ENCODE results near the gene SYNPO2. TPM values are rescaled to one million over a fixed set of nuclear protein-coding genes. Genes with fewer than 3 reads are reported as not detected.

The SYNPO2 gene
- total RNA-seq, 2 experiments from 2014 or later, result 1.2 to 1.4 TPM

DNA sequence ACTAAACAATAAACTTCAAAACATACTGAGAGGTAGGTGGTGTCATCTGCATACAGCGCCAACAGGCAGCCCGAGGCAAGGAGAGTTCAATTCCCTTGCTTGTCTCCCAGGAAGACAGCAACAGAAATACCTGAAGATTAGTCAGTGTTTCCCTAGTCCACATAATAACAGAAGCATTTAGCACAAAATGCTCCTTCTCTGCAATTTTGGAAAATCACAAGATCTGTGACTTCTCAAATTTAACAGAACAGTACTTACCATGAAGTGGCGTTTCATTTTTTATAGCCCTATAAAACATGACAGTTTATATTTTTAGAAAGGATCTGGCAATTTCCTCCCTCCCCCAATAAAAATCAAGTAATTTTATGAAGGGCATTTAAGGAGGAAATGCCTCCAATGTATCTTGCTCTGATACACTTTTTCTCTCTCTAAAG lies 179.9 kb downstream of the SYNPO2 start:
- CTCF ChIA-PET, result interaction anchor here (0.7 kb wide), 1 partner anchor 48 kb away, joined by 3 read pairs; no protein-coding TSS in a partner anchor
- Mint-ChIP-seq H3K9me3 (peaks cover 3% of the 10 kb centered on the region), H3K4me3 (no peak overlapping the region), H3K27me3 (peaks cover 3% of the 10 kb centered on the region), H3K4me1 (no peaks in the 10 kb centered on the region), H3K36me3 (ENCODE audit: low read depth) (no peaks in the 10 kb centered on the region), H3K27ac (no peak overlapping the region)
- POLR2A ChIA-PET, result no interaction called here
- no peak for DNase-seq

DNA sequence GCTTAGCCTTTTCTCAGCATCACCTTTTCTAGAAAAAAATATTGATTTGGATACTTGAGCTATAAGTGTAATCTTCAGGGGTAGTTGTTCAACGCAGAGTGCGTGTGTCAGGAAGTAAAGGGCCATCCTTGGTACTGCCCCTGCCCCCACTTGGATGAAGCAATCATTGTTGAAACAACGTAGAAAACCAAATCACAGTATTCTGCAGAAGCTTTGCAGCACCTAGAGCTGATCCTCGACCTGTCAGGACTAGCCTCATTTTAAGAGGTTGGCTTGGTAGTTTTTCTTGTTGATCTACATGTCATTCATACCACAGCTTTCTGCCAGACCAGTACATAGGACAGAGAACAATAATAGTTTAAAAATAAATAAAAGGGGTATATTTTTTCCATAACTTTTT lies 181.6 kb downstream of the SYNPO2 start:
- H3K4me3 Mint-ChIP-seq, result no peak overlapping the region
- DNase-seq, result no peak
- ChIA-PET CTCF (no interaction called here), POLR2A (no interaction called here)
- H3K4me1 Mint-ChIP-seq, result no peaks in the 10 kb centered on the region
- no peak overlapping the region for H3K27ac Mint-ChIP-seq
- H3K9me3 Mint-ChIP-seq, result peaks cover 3% of the 10 kb centered on the region
- no peaks in the 10 kb centered on the region for H3K27me3 Mint-ChIP-seq
- no peaks in the 10 kb centered on the region for H3K36me3 Mint-ChIP-seq (ENCODE audit: low read depth)

GRCh38 chr4:119080721-119081541 lies 192.3 kb downstream of the SYNPO2 start:
- no peak overlapping the region for H3K4me3 Mint-ChIP-seq
- no peak for DNase-seq
- no peaks in the 10 kb centered on the region for H3K36me3 Mint-ChIP-seq (ENCODE audit: low read depth)
- CTCF ChIA-PET, result no interaction called here
- POLR2A ChIA-PET, result no interaction called here
- no peaks in the 10 kb centered on the region for H3K4me1 Mint-ChIP-seq
- no peak overlapping the region for H3K27ac Mint-ChIP-seq
- no peaks in the 10 kb centered on the region for H3K9me3 Mint-ChIP-seq
- H3K27me3 Mint-ChIP-seq, result peaks cover 13% of the 10 kb centered on the region

DNA sequence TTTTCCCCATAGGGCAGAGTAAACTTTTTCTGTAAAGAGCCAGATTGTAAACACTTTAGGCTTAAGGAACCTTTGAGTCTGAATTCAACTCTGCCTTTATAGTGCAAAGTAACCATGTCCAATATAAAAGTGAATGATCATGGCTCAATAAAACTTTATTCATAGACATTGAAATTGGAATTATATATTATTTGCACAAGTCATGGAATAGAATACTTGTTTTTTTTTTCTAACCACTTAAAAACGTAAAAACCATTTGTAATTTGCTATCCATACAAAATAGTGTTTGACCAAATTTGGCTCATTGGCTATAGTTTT lies 192.8 kb downstream of the SYNPO2 start:
- Mint-ChIP-seq H3K9me3 (no peaks in the 10 kb centered on the region), H3K4me3 (no peak overlapping the region), H3K4me1 (no peaks in the 10 kb centered on the region), H3K27me3 (peaks cover 13% of the 10 kb centered on the region), H3K27ac (no peak overlapping the region), H3K36me3 (ENCODE audit: low read depth) (no peaks in the 10 kb centered on the region)
- no peak for DNase-seq
- ChIA-PET CTCF (no interaction called here), POLR2A (no interaction called here)

GRCh38 chr4:119081943-119082342 lies 193.3 kb downstream of the SYNPO2 start:
- no peak for DNase-seq
- Mint-ChIP-seq H3K27me3 (peaks cover 13% of the 10 kb centered on the region), H3K4me3 (no peak overlapping the region), H3K36me3 (ENCODE audit: low read depth) (no peaks in the 10 kb centered on the region), H3K4me1 (no peaks in the 10 kb centered on the region), H3K27ac (no peak overlapping the region), H3K9me3 (no peaks in the 10 kb centered on the region)
- ChIA-PET CTCF (no interaction called here), POLR2A (no interaction called here)

DNA sequence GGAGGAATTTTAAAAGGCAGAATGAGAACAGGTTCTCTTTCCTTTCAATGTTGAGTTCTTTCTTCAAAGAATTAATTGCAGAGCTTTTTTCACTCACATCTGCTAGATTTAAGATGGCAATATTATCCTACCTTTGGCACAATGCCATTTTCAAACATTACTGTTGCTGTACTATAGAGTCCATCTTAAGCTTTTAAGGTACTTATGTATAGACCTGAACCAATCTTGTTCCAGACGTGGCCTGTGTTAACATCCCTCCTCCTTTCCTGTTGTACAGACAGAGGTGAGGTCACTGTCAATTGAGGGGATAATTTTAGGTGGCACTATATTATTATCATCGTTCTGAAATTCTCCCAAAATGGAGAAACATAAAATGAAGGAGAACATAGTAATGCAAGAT lies 194.0 kb downstream of the SYNPO2 start:
- CTCF ChIA-PET, result interaction anchor here (0.6 kb wide), 1 partner anchor 27 kb away, joined by 3 read pairs; no protein-coding TSS in a partner anchor

GRCh38 chr4:119084513-119084912 lies 195.9 kb downstream of the SYNPO2 start:
- ChIA-PET CTCF (no interaction called here), POLR2A (no interaction called here)
- Mint-ChIP-seq H3K9me3 (no peaks in the 10 kb centered on the region), H3K4me1 (no peaks in the 10 kb centered on the region), H3K27me3 (peaks cover 22% of the 10 kb centered on the region), H3K4me3 (no peak overlapping the region), H3K36me3 (ENCODE audit: low read depth) (no peaks in the 10 kb centered on the region), H3K27ac (no peak overlapping the region)
- no peak for DNase-seq

More for the DNA sequence above, 194.0 kb downstream of the SYNPO2 start:
- Mint-ChIP-seq H3K27ac (no peak overlapping the region), H3K9me3 (no peaks in the 10 kb centered on the region), H3K4me3 (no peak overlapping the region), H3K36me3 (ENCODE audit: low read depth) (no peaks in the 10 kb centered on the region), H3K27me3 (peaks cover 13% of the 10 kb centered on the region), H3K4me1 (no peaks in the 10 kb centered on the region)
- POLR2A ChIA-PET, result no interaction called here
- no peak for DNase-seq

- Mint-ChIP-seq H3K27ac (no peak overlapping the region), H3K36me3 (ENCODE audit: low read depth) (no peaks in the 10 kb centered on the region), H3K9me3 (no peaks in the 10 kb centered on the region), H3K27me3 (peaks cover 17% of the 10 kb centered on the region), H3K4me3 (no peak overlapping the region), H3K4me1 (no peaks in the 10 kb centered on the region)
- ChIA-PET POLR2A (no interaction called here), CTCF (no interaction called here)
- no peak for DNase-seq
Observed at GRCh38 chr4:119087121-119087520, 198.5 kb downstream of the SYNPO2 start.

GRCh38 chr4:119087656-119088055 lies 199.0 kb downstream of the SYNPO2 start:
- Mint-ChIP-seq H3K27ac (no peak overlapping the region), H3K4me3 (no peak overlapping the region), H3K9me3 (no peaks in the 10 kb centered on the region), H3K36me3 (ENCODE audit: low read depth) (no peaks in the 10 kb centered on the region), H3K4me1 (no peaks in the 10 kb centered on the region), H3K27me3 (peaks cover 17% of the 10 kb centered on the region)
- ChIA-PET POLR2A (no interaction called here), CTCF (no interaction called here)
- DNase-seq, result no peak

GRCh38 chr4:119093042-119093827 lies 204.6 kb downstream of the SYNPO2 start:
- H3K27ac Mint-ChIP-seq, result no peak overlapping the region
- no peaks in the 10 kb centered on the region for H3K9me3 Mint-ChIP-seq
- DNase-seq, result no peak
- no peaks in the 10 kb centered on the region for H3K4me1 Mint-ChIP-seq
- ChIA-PET CTCF (no interaction called here), POLR2A (no interaction called here)
- no peak overlapping the region for H3K4me3 Mint-ChIP-seq
- no peaks in the 10 kb centered on the region for H3K36me3 Mint-ChIP-seq (ENCODE audit: low read depth)
- H3K27me3 Mint-ChIP-seq, result peaks cover 12% of the 10 kb centered on the region

- ChIA-PET CTCF (no interaction called here), POLR2A (no interaction called here)
- Mint-ChIP-seq H3K9me3 (no peaks in the 10 kb centered on the region), H3K4me3 (no peak overlapping the region), H3K27me3 (no peaks in the 10 kb centered on the region), H3K36me3 (ENCODE audit: low read depth) (no peaks in the 10 kb centered on the region), H3K4me1 (no peaks in the 10 kb centered on the region), H3K27ac (no peak overlapping the region)
- no peak for DNase-seq
Observed at GRCh38 chr4:119097282-119097900, 208.7 kb downstream of the SYNPO2 start.

DNA sequence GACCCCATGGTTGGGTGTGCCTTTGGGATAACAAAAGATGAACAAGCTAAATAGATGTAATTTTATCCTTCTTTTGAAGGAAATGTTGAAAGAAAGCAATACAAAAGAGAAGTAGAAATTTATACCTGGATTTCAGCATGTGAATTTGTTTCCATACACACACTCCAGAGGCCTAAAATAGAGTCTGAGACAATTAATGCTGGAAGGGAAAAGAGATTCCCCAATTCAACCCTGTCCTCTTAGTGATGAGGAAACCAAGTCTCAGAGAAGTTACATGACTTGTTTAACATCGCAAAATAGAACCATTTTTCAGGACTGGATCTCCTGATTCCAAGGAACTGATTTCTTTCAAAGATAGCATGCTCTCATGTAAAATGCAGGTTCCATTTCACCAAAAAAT lies 209.7 kb downstream of the SYNPO2 start:
- CTCF ChIA-PET, result no interaction called here

DNA sequence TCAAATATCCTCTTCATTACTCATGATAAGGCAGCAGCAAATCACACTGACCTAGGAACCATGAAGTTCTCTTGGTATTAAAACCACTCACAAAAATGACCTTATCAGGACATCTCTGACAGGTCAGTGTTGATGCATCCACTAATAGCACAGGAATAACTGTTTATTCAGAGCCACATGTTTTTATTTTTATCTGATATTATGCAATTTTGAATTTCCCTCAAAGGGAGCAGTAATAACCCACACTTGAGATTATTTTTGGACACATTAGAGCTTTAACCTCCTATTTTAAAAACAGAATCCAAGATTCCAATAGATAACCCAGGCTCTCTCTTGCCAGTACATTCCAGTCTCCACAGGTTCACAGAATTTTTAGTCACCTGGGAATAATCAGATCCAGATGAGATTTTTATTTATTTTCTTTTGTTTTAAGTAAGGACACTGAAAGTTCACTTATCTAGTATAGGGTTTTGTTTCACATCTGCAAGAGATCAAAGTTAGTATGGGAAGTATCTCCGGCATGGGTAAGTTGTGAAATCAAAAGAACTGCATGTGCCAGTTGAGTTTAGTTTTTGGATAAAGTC lies 210.7 kb downstream of the SYNPO2 start:
- Mint-ChIP-seq H3K9me3 (no peaks in the 10 kb centered on the region), H3K4me3 (no peak overlapping the region), H3K36me3 (ENCODE audit: low read depth) (no peaks in the 10 kb centered on the region), H3K4me1 (no peaks in the 10 kb centered on the region), H3K27me3 (no peaks in the 10 kb centered on the region), H3K27ac (no peak overlapping the region)
- DNase-seq, result no peak
- POLR2A ChIA-PET, result no interaction called here
- CTCF ChIA-PET, result no interaction called here

More for the DNA sequence above, 209.7 kb downstream of the SYNPO2 start:
- Mint-ChIP-seq H3K27ac (no peak overlapping the region), H3K4me3 (no peak overlapping the region), H3K4me1 (no peaks in the 10 kb centered on the region), H3K9me3 (no peaks in the 10 kb centered on the region), H3K27me3 (no peaks in the 10 kb centered on the region), H3K36me3 (ENCODE audit: low read depth) (no peaks in the 10 kb centered on the region)
- DNase-seq, result no peak
- POLR2A ChIA-PET, result no interaction called here
